ENCODE data around the gene PPP3CA. TPM values are rescaled to one million over a fixed set of nuclear protein-coding genes. Genes with fewer than 3 reads are reported as not detected.

The PPP3CA gene
- total RNA-seq (10 to 100 TPM; 30.0 to 30.7 TPM), polyA plus RNA-seq (6.9 TPM)

- H3K27ac ChIP-seq (ENCODE audit: low read depth, low read length): peak within 1 kb of the TSS; percentile 80
- ChIA-PET POLR2A (interaction anchor here (0.6 to 3.9 kb wide), 8 partner anchors 19 to 328 kb away, joined by 3 to 21 read pairs (median 4); no protein-coding TSS in a partner anchor), CTCF (interaction anchor here (0.5 to 4.2 kb wide), 8 partner anchors 10 to 337 kb away, joined by 3 to 22 read pairs (median 4); no protein-coding TSS in a partner anchor)
- H3K27ac Mint-ChIP-seq: peak within 1 kb of the TSS; percentile 93 to 98 (median 95)
- peaks cover 42 to 51% (median 49%) of the 10 kb centered on the region in 3 donors for H3K4me1 Mint-ChIP-seq
- peak within 1 kb of the TSS; percentile 91 to 99 (median 96) for H3K4me3 Mint-ChIP-seq
- no peak for DNase-seq
- no peaks in the 10 kb centered on the region for H3K27me3 ChIP-seq (ENCODE audit: insufficient read depth, low read length, poor library complexity, severe bottlenecking)
- peak within 1 kb of the TSS; percentile 98 for H3K4me3 ChIP-seq (ENCODE audit: low read length)
- peaks cover 0 to 3% of the 10 kb centered on the region in 2 donors for H3K27me3 Mint-ChIP-seq
- H3K9me3 Mint-ChIP-seq: no peaks in the 10 kb centered on the region
- peaks cover 26% of the 10 kb centered on the region for H3K4me1 ChIP-seq (ENCODE audit: insufficient read depth, low read length)
- H3K36me3 Mint-ChIP-seq: peaks cover 0 to 16% (median 0%) of the 10 kb centered on the region in 3 donors
- H3K9me3 ChIP-seq (ENCODE audit: low read length): no peaks in the 10 kb centered on the region
- H3K36me3 ChIP-seq (ENCODE audit: insufficient read depth, low read length): no peaks in the 10 kb centered on the region
Measured at GRCh38 chr4:101347267-101347556, at the start of gene PPP3CA. PPP3CA (minus strand) TSS chr4:101347526.

- Mint-ChIP-seq H3K27ac (no peak overlapping the region), H3K27me3 (peaks cover 13 to 28% of the 10 kb centered on the region in 2 donors), H3K9me3 (peaks cover 0 to 7% (median 0%) of the 10 kb centered on the region in 5 donors), H3K4me3 (no peak overlapping the region), H3K36me3 (peaks cover 0 to 12% (median 0%) of the 10 kb centered on the region in 3 donors), H3K4me1 (no peaks in the 10 kb centered on the region)
- Histone ChIP-seq H3K4me1 (ENCODE audit: insufficient read depth, low read length) (no peaks in the 10 kb centered on the region), H3K9me3 (ENCODE audit: low read length) (no peaks in the 10 kb centered on the region), H3K27me3 (ENCODE audit: insufficient read depth, low read length, poor library complexity, severe bottlenecking) (no peaks in the 10 kb centered on the region), H3K27ac (ENCODE audit: low read depth, low read length) (no peak overlapping the region), H3K36me3 (ENCODE audit: insufficient read depth, low read length) (no peaks in the 10 kb centered on the region), H3K4me3 (ENCODE audit: low read length) (no peak overlapping the region)
- DNase-seq: no peak
- CTCF ChIA-PET: no interaction called here
- POLR2A ChIA-PET: no interaction called here
Measured at GRCh38 chr4:101393256-101393655, 45.9 kb upstream of the PPP3CA start.

GRCh38 chr4:101370663-101371210 is 23.4 kb upstream of the PPP3CA start:
- DNase-seq: no peak
- H3K27me3 Mint-ChIP-seq: peaks cover 9 to 33% of the 10 kb centered on the region in 2 donors
- peaks cover 0 to 2% (median 0%) of the 10 kb centered on the region in 5 donors for H3K9me3 Mint-ChIP-seq
- H3K36me3 ChIP-seq (ENCODE audit: insufficient read depth, low read length): no peaks in the 10 kb centered on the region
- H3K27ac ChIP-seq (ENCODE audit: low read depth, low read length): no peak overlapping the region
- ChIA-PET CTCF (no interaction called here), POLR2A (interaction anchor here (0.6 kb wide), 2 partner anchors 25 to 132 kb away, joined by 3 to 4 read pairs; no protein-coding TSS in a partner anchor)
- no peaks in the 10 kb centered on the region for H3K4me1 Mint-ChIP-seq
- no peak overlapping the region for H3K4me3 ChIP-seq (ENCODE audit: low read length)
- H3K9me3 ChIP-seq (ENCODE audit: low read length): no peaks in the 10 kb centered on the region
- H3K36me3 Mint-ChIP-seq: peaks cover 0 to 6% (median 0%) of the 10 kb centered on the region in 3 donors
- no peaks in the 10 kb centered on the region for H3K27me3 ChIP-seq (ENCODE audit: insufficient read depth, low read length, poor library complexity, severe bottlenecking)
- no peak overlapping the region for H3K27ac Mint-ChIP-seq
- H3K4me1 ChIP-seq (ENCODE audit: insufficient read depth, low read length): no peaks in the 10 kb centered on the region
- H3K4me3 Mint-ChIP-seq: no peak overlapping the region

GRCh38 chr4:101367201-101367600 is 19.9 kb upstream of the PPP3CA start:
- CTCF ChIA-PET: no interaction called here
- Histone ChIP-seq H3K4me3 (ENCODE audit: low read length) (no peak overlapping the region), H3K9me3 (ENCODE audit: low read length) (no peaks in the 10 kb centered on the region), H3K4me1 (ENCODE audit: insufficient read depth, low read length) (no peaks in the 10 kb centered on the region), H3K27ac (ENCODE audit: low read depth, low read length) (no peak overlapping the region), H3K36me3 (ENCODE audit: insufficient read depth, low read length) (no peaks in the 10 kb centered on the region), H3K27me3 (ENCODE audit: insufficient read depth, low read length, poor library complexity, severe bottlenecking) (no peaks in the 10 kb centered on the region)
- Mint-ChIP-seq H3K27ac (no peak overlapping the region), H3K9me3 (peaks cover 0 to 6% (median 5%) of the 10 kb centered on the region in 5 donors), H3K4me1 (no peaks in the 10 kb centered on the region), H3K36me3 (peaks cover 0 to 5% (median 3%) of the 10 kb centered on the region in 3 donors), H3K27me3 (peaks cover 10 to 43% of the 10 kb centered on the region in 2 donors), H3K4me3 (no peak overlapping the region)
- DNase-seq: no peak
- POLR2A ChIA-PET: no interaction called here

- no peak overlapping the region for H3K27ac ChIP-seq (ENCODE audit: low read depth, low read length)
- no peaks in the 10 kb centered on the region for H3K27me3 ChIP-seq (ENCODE audit: insufficient read depth, low read length, poor library complexity, severe bottlenecking)
- CTCF ChIA-PET: no interaction called here
- no peak overlapping the region for H3K4me3 ChIP-seq (ENCODE audit: low read length)
- Mint-ChIP-seq H3K36me3 (peaks cover 0 to 3% (median 3%) of the 10 kb centered on the region in 3 donors), H3K27me3 (peaks cover 8 to 35% of the 10 kb centered on the region in 2 donors), H3K4me3 (no peak overlapping the region), H3K9me3 (peaks cover 0 to 6% (median 4%) of the 10 kb centered on the region in 5 donors), H3K27ac (no peak overlapping the region), H3K4me1 (no peaks in the 10 kb centered on the region)
- no peaks in the 10 kb centered on the region for H3K4me1 ChIP-seq (ENCODE audit: insufficient read depth, low read length)
- no peaks in the 10 kb centered on the region for H3K36me3 ChIP-seq (ENCODE audit: insufficient read depth, low read length)
- H3K9me3 ChIP-seq (ENCODE audit: low read length): no peaks in the 10 kb centered on the region
- DNase-seq: no peak
- POLR2A ChIA-PET: no interaction called here
Measured at GRCh38 chr4:101366331-101366730, 19.0 kb upstream of the PPP3CA start.

GRCh38 chr4:101357751-101358150 is 10.4 kb upstream of the PPP3CA start:
- Histone ChIP-seq H3K9me3 (ENCODE audit: low read length) (no peaks in the 10 kb centered on the region), H3K4me3 (ENCODE audit: low read length) (no peak overlapping the region), H3K4me1 (ENCODE audit: insufficient read depth, low read length) (no peaks in the 10 kb centered on the region), H3K27me3 (ENCODE audit: insufficient read depth, low read length, poor library complexity, severe bottlenecking) (no peaks in the 10 kb centered on the region), H3K36me3 (ENCODE audit: insufficient read depth, low read length) (no peaks in the 10 kb centered on the region), H3K27ac (ENCODE audit: low read depth, low read length) (no peak overlapping the region)
- Mint-ChIP-seq H3K4me1 (no peaks in the 10 kb centered on the region), H3K27ac (no peak overlapping the region), H3K4me3 (no peak overlapping the region), H3K9me3 (peaks cover 0 to 1% (median 0%) of the 10 kb centered on the region in 5 donors), H3K36me3 (no peaks in the 10 kb centered on the region), H3K27me3 (peaks cover 6 to 7% of the 10 kb centered on the region in 2 donors)
- ChIA-PET CTCF (no interaction called here), POLR2A (no interaction called here)
- DNase-seq: no peak

GRCh38 chr4:101356928-101357327 is 9.6 kb upstream of the PPP3CA start:
- Mint-ChIP-seq H3K4me1 (no peaks in the 10 kb centered on the region), H3K4me3 (no peak overlapping the region), H3K27ac (no peak overlapping the region), H3K36me3 (no peaks in the 10 kb centered on the region), H3K27me3 (peaks cover 6 to 7% of the 10 kb centered on the region in 2 donors), H3K9me3 (peaks cover 0 to 1% (median 0%) of the 10 kb centered on the region in 5 donors)
- Histone ChIP-seq H3K9me3 (ENCODE audit: low read length) (no peaks in the 10 kb centered on the region), H3K4me1 (ENCODE audit: insufficient read depth, low read length) (no peaks in the 10 kb centered on the region), H3K4me3 (ENCODE audit: low read length) (no peak overlapping the region), H3K36me3 (ENCODE audit: insufficient read depth, low read length) (no peaks in the 10 kb centered on the region), H3K27ac (ENCODE audit: low read depth, low read length) (no peak overlapping the region), H3K27me3 (ENCODE audit: insufficient read depth, low read length, poor library complexity, severe bottlenecking) (no peaks in the 10 kb centered on the region)
- POLR2A ChIA-PET: no interaction called here
- CTCF ChIA-PET: no interaction called here
- DNase-seq: no peak

GRCh38 chr4:101355767-101356702 is 8.7 kb upstream of the PPP3CA start:
- Histone ChIP-seq H3K27me3 (ENCODE audit: insufficient read depth, low read length, poor library complexity, severe bottlenecking) (no peaks in the 10 kb centered on the region), H3K9me3 (ENCODE audit: low read length) (no peaks in the 10 kb centered on the region), H3K36me3 (ENCODE audit: insufficient read depth, low read length) (no peaks in the 10 kb centered on the region), H3K4me1 (ENCODE audit: insufficient read depth, low read length) (no peaks in the 10 kb centered on the region), H3K4me3 (ENCODE audit: low read length) (no peak overlapping the region), H3K27ac (ENCODE audit: low read depth, low read length) (no peak overlapping the region)
- no peak overlapping the region for H3K27ac Mint-ChIP-seq
- POLR2A ChIA-PET: no interaction called here
- CTCF ChIA-PET: no interaction called here
- H3K4me1 Mint-ChIP-seq: no peaks in the 10 kb centered on the region
- H3K36me3 Mint-ChIP-seq: no peaks in the 10 kb centered on the region
- no peak overlapping the region for H3K4me3 Mint-ChIP-seq
- H3K27me3 Mint-ChIP-seq: peaks cover 6% of the 10 kb centered on the region in 2 donors
- H3K9me3 Mint-ChIP-seq: peaks cover 0 to 1% (median 0%) of the 10 kb centered on the region in 5 donors
- DNase-seq: no peak
